Effector memory CD8-positive, alpha-beta T cell (primary cell): ENCODE results near the gene MAST1.
"Not testable (repeated sequence)": the region's sequence is repeated elsewhere in the genome, so short reads cannot be mapped to it uniquely, and the experiment has no call there.

Source experiments
- ATAC-seq: fragments of 150-1000 bp; cut with Tn5 transposase; replicated peaks from 2 replicates; pipeline ENCODE4 v1.10.0; 2021; ENCODE audit warnings: mild to moderate bottlenecking, moderate library complexity
- DNase-seq, 3 experiments: peaks; one replicate each; pipeline ENCODE4 v3.0.0; 2021
- H3K27ac Mint-ChIP-seq, 2 donors: one replicate each; pipeline ENCODE4 v1.8.0; 2022; ENCODE audit warnings: mild to moderate bottlenecking in 2 of 2, mixed read lengths in 2 of 2, moderate library complexity in 2 of 2
- H3K27me3 Mint-ChIP-seq, 2 donors: one replicate each; pipeline ENCODE4 v1.8.0; 2022; ENCODE audit warnings: mixed read lengths in 2 of 2
- H3K36me3 Mint-ChIP-seq: one replicate; pipeline ENCODE4 v1.8.0; 2022; ENCODE audit warnings: mild to moderate bottlenecking, moderate library complexity, mixed read lengths; ENCODE audit not compliant: insufficient read depth
- H3K4me1 Mint-ChIP-seq, 2 donors: one replicate each; pipeline ENCODE4 v1.8.0; 2022; ENCODE audit warnings: low read depth in 2 of 2, mixed read lengths in 2 of 2
- H3K4me3 Mint-ChIP-seq, 2 donors: one replicate each; pipeline ENCODE4 v1.8.0; 2022; ENCODE audit warnings: mild to moderate bottlenecking in 2 of 2, mixed read lengths in 2 of 2, moderate library complexity in 2 of 2
- H3K9me3 Mint-ChIP-seq, 2 donors: one replicate each; pipeline ENCODE4 v1.8.0; 2022; ENCODE audit warnings: mixed read lengths in 2 of 2

The MAST1 gene

DNA sequence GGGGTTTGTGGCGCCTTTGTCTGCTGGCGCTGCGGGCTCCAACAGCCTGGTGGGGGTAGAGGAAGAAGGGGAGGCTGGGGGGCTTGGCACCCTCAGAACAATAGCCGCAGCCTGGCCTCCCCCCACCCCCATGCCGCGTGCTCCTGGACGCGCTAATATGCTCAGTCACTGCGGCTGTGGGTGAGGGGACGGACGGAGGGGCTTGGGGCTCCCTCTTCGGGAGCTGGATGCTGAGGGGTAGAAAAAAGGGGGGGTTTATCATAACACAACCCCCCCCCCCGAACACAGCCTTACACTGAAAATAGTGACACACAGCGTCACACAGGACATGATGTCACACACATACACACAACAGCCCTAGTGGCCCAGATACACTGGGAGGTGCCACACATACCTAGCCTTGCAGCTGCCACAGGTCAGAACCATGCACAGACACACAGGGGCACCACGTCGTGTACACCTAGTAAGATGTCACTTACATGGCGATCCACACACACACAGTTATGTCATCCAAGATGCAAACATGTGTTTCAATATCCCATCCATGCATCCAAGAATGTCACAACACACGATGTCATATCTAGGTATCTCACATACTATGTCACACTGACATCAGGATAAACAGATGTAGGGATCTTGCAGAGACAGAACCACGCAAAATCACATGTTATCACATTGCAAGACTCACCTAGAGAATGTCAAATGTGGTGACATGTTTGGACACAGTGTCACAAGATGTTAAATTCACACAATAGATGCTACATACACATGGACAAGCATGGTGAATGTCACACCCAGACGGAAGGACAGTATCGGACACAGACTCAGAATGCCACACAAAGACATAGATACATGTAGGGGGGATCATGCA is 806 bp downstream of the MAST1 start:
- Mint-ChIP-seq H3K36me3 (peaks cover 2% of the 10 kb centered on the region), H3K27ac (no peak overlapping the region), H3K27me3 (peaks cover 72 to 94% of the 10 kb centered on the region in 2 donors), H3K4me1 (peaks cover 23 to 24% of the 10 kb centered on the region in 2 donors), H3K9me3 (no peaks in the 10 kb centered on the region), H3K4me3 (peak overlapping the region; percentile 64 to 71)
- no peak for DNase-seq
- peak; percentile 77 for ATAC-seq

DNA sequence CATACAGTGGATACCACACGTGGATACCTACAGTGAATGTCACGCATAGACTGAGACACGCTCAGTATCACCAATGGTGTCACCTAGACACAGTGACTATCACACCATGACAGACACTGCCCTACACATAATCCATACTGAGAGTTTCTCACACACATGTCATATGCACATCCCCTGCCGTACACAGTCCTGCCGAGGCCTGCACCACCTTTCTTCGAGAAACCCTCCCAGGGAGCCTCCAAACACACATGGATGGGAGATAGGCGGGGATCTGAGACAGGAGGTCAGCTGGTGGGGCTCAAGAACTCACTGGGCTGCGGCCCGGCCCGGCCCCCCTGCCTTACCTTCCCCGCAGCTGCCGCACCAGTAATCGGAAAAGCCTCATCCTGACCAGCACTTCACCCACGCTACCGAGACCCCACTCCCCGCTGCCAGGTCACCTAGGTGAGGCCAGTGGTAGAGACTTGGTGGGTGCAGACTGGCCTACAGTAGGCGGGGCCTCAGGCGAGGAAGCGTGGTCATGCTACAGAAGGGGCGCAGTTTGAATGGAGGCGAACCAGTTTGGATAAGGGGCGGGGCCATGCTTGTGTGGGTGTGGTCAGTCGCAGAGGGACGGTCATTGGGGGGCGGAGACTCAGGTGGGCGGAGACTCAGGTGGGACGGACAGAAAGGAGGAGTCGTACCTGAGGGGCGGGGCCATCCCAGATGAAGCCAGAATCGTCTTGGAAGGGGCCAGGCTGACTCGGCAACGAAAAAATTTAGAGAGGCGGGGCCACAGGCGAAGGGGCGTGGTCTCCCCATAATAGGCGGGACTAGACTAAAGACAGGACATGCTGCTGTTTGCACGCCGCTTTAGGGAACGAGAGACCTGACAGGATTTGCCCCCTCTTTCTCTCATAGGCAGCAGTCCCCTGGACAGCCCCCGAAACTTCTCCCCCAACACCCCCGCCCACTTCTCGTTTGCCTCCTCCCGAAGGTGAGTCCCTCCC is 2.1 kb downstream of the MAST1 start:
- DNase-seq (no peak), ATAC-seq (no peak)
- H3K36me3 Mint-ChIP-seq, result peaks cover 2% of the 10 kb centered on the region
- H3K27me3 Mint-ChIP-seq, result peaks cover 82 to 86% of the 10 kb centered on the region in 2 donors
- H3K9me3 Mint-ChIP-seq, result no peaks in the 10 kb centered on the region
- peaks cover 18 to 20% of the 10 kb centered on the region in 2 donors for H3K4me1 Mint-ChIP-seq
- no peak overlapping the region for H3K27ac Mint-ChIP-seq
- peak overlapping the region in 1 of 2 donors; percentile 34 for H3K4me3 Mint-ChIP-seq

- ATAC-seq (no peak), DNase-seq (no peak)
- Mint-ChIP-seq H3K36me3 (peaks cover 2% of the 10 kb centered on the region), H3K9me3 (no peaks in the 10 kb centered on the region), H3K27ac (no peak overlapping the region), H3K27me3 (peaks cover 83% of the 10 kb centered on the region in 2 donors), H3K4me1 (peaks cover 18 to 20% of the 10 kb centered on the region in 2 donors), H3K4me3 (peak overlapping the region in 1 of 2 donors; percentile 34)
Measured at GRCh38 chr19:12841094-12841493, 2.8 kb downstream of the MAST1 start.

DNA sequence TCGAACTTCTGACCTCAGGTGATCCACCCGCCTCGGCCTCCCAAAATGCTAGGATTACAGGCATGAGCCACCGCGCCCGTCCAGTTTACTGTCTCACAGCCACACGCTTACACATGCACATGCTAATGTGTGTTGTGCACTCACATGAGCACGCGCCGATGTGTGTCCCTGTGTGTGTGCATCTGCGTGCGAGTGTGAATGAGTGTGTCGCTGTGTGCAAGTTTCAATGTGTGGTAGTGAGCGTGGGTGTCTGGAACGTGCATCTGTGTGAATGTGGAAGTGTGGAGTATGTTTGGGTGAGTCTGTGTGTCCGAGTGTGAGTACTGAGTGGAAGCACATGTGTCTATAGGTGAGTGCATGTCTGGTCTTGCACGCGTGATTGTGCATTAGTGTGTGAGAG is 4.2 kb downstream of the MAST1 start:
- H3K27me3 Mint-ChIP-seq, result peaks cover 74 to 75% of the 10 kb centered on the region in 2 donors
- no peak for ATAC-seq
- no peaks in the 10 kb centered on the region for H3K9me3 Mint-ChIP-seq
- H3K4me1 Mint-ChIP-seq, result peaks cover 20 to 22% of the 10 kb centered on the region in 2 donors
- H3K36me3 Mint-ChIP-seq, result peaks cover 2% of the 10 kb centered on the region
- H3K27ac Mint-ChIP-seq, result no peak overlapping the region
- DNase-seq, result no peak
- no peak overlapping the region for H3K4me3 Mint-ChIP-seq

DNA sequence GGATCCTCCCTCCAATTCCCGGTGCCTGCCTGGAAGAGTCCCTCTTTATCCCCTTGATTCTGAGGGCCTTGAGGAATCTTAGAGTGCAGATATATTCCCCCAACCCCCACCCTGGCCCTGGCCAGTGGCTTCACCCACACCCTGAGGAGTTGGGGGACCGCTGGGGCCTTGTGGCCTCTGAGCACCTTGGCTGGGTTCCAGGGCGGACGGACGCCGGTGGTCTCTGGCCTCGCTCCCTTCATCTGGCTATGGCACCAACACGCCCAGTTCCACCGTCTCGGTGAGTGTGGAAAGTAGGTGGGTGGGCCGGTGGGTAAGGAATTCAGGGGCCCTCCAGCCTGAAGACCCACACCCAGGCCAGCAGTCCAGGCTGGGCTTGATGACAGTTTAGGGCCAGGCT is 5.0 kb downstream of the MAST1 start:
- ATAC-seq (no peak), DNase-seq (no peak)
- no peak overlapping the region for H3K27ac Mint-ChIP-seq
- H3K36me3 Mint-ChIP-seq, result peaks cover 2% of the 10 kb centered on the region
- H3K27me3 Mint-ChIP-seq, result peaks cover 70% of the 10 kb centered on the region in 2 donors
- H3K4me3 Mint-ChIP-seq, result no peak overlapping the region
- no peaks in the 10 kb centered on the region for H3K9me3 Mint-ChIP-seq
- peaks cover 20 to 22% of the 10 kb centered on the region in 2 donors for H3K4me1 Mint-ChIP-seq

- Mint-ChIP-seq H3K27me3 (peaks cover 62 to 68% of the 10 kb centered on the region in 2 donors), H3K9me3 (no peaks in the 10 kb centered on the region), H3K4me3 (no peak overlapping the region), H3K36me3 (peaks cover 2% of the 10 kb centered on the region), H3K4me1 (peaks cover 12 to 16% of the 10 kb centered on the region in 2 donors), H3K27ac (no peak overlapping the region)
- ATAC-seq (no peak), DNase-seq (no peak)
Measured at GRCh38 chr19:12843999-12844732, 5.9 kb downstream of the MAST1 start.

DNA sequence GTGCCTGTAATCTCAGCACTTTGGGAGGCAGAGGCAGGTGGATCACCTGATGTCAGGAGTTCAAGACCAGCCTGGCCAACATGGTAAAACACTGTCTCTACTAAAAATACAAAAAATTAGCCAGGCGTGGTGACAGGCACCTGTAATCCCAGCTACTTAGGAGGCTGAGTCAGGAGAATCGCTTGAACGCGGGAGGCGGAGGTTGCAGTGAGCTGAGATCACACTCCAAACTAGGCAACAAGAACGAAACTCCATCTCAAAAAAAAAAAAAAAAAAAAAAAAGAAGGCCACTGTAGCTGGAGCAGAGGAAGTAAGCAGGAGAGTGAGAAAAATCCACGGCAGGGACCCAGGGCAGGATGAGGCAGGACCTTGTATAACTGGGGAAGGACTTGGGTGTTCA is 8.3 kb downstream of the MAST1 start:
- H3K4me1 Mint-ChIP-seq, H3K27ac Mint-ChIP-seq, H3K36me3 Mint-ChIP-seq, DNase-seq, H3K9me3 Mint-ChIP-seq, ATAC-seq: not testable (repeated sequence)
- Mint-ChIP-seq H3K4me3 (peak overlapping the region in 1 of 2 donors; percentile 28), H3K27me3 (peaks cover 40 to 46% of the 10 kb centered on the region in 2 donors)

DNA sequence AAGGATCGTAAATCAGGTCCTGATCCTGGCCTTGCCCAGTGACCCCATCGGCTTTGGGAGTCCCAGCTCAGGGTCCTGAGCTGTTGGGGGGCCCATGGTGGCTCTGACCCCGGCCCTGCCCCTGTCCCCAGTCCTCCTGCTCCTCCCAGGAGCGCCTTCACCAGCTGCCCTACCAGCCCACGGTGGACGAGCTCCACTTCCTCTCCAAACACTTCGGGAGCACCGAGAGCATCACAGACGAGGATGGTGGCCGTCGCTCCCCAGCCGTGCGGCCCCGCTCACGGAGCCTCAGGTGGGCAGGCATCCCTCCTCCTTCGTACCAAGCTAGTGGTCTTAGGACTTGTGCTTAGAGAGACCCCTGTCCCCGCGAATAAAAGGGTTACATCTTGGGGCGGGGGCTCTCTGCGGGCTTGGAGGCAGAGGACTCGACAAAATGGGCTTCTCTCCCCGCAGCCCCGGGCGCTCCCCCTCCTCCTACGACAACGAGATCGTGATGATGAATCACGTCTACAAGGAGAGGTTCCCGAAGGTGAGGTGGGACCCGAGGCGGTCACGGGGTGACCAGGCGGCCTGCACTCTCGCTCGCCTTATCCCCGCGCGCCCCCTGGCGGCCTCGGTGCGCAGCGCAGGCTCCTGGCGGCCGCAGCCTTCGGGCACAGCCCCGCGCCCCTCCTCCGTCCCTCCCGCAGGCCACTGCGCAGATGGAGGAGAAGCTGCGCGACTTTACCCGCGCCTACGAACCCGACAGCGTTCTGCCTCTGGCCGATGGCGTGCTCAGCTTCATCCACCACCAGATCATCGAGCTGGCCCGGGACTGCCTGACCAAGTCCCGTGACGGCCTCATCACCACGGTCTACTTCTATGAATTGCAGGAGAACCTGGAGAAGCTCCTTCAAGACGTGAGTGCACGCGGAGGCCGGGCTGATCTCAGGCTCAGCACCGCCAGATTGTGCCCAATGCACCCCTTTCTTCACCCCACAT is 9.1 kb downstream of the MAST1 start:
- peaks cover 0 to 4% of the 10 kb centered on the region in 2 donors for H3K4me1 Mint-ChIP-seq
- H3K4me3 Mint-ChIP-seq, result peak overlapping the region; percentile 43 to 49
- H3K9me3 Mint-ChIP-seq, result no peaks in the 10 kb centered on the region
- peak overlapping the region in 1 of 2 donors; percentile 75 for H3K27ac Mint-ChIP-seq
- H3K27me3 Mint-ChIP-seq, result peaks cover 31 to 37% of the 10 kb centered on the region in 2 donors
- DNase-seq (peak; percentile 83 to 88 (median 84)), ATAC-seq (peak; percentile 98)
- no peaks in the 10 kb centered on the region for H3K36me3 Mint-ChIP-seq

DNA sequence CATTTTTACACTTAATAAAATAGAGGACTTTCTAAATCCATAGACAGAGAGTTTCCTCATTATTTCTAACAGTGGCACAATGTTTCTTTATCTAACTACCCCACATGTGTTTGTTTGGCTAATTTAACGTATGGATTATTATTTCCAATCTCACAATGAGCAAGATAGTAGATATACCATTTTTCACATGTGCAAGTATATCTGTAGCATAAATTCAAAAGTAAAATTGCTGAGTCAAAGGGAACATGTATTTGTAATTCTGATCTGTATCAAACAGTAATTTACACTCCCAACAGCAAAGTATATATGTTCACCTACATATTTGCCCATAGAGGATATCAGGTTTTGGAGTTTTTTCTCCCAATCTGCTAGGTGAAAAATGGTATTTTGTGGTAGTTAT is 18.3 kb downstream of the MAST1 start:
- DNase-seq (no peak), ATAC-seq (no peak)
- no peaks in the 10 kb centered on the region for H3K4me1 Mint-ChIP-seq
- H3K4me3 Mint-ChIP-seq, result no peak overlapping the region
- H3K27me3 Mint-ChIP-seq, result peaks cover 0 to 8% of the 10 kb centered on the region in 2 donors
- no peaks in the 10 kb centered on the region for H3K9me3 Mint-ChIP-seq
- H3K36me3 Mint-ChIP-seq, result no peaks in the 10 kb centered on the region
- H3K27ac Mint-ChIP-seq, result no peak overlapping the region

DNA sequence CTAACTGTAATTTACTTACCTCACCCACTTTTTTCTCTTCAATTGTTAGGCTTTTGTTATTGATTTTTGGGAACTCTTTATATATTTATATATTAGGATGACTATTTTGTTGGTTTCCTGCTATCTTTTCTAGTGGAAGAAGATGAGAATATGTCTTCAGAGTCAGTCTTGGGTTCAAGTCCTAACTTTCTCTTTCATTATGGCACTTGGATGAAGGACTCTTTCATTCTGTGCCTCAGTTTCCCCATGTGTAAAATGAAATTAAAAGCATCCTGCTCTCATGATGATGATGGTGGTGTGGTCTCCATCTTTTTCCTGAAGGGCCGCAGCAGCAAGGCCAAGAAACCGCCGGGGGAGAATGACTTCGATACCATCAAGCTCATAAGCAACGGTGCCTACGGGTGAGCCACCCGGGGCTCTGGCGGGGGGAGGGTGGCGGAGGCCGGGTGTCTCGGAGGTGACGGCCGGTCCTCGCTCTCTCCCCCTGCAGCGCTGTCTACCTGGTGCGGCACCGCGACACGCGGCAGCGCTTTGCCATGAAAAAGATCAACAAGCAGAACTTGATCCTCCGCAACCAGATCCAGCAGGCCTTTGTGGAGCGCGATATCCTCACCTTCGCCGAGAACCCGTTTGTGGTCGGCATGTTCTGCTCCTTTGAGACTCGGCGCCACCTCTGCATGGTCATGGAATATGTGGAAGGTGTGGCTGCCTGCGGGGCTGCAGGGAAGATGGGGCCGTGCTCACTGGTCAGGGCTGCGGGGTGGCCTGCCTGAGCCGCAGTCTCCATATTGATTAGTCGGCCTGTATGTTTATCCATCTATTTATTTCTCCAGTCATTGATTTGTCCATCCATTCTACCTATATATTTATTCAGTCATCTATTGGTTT is 20.0 kb downstream of the MAST1 start:
- ATAC-seq, result no peak
- Mint-ChIP-seq H3K9me3 (no peaks in the 10 kb centered on the region), H3K27me3 (peaks cover 0 to 8% of the 10 kb centered on the region in 2 donors), H3K27ac (no peak overlapping the region), H3K4me3 (no peak overlapping the region), H3K4me1 (no peaks in the 10 kb centered on the region), H3K36me3 (no peaks in the 10 kb centered on the region)
- no peak for DNase-seq

DNA sequence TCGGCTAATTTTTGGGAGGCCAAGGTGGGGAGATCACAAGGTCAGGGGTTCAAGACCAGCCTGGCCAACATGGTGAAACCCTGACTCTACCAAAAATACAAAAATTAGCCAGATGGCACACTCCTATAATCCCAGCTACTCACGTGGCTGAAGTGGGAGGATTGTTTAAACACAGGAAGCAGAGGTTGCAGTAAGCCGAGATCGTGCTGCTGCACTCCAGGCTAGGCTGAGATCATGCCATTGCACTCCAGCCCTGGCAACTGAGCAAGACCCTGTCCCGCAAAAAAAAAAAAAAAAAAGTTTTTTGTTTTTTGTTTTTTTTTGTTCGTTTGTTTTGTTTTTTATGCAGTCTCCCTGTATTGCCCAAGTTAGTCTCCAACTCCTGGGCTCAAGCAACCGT is 21.2 kb downstream of the MAST1 start:
- no peak overlapping the region for H3K4me3 Mint-ChIP-seq
- peaks cover under 1 to 10% of the 10 kb centered on the region in 2 donors for H3K27me3 Mint-ChIP-seq
- no peaks in the 10 kb centered on the region for H3K9me3 Mint-ChIP-seq
- H3K27ac Mint-ChIP-seq, result no peak overlapping the region
- H3K4me1 Mint-ChIP-seq, result no peaks in the 10 kb centered on the region
- no peaks in the 10 kb centered on the region for H3K36me3 Mint-ChIP-seq
- DNase-seq, result no peak
- ATAC-seq, result no peak
